ENCODE data around the gene MTCP1. TPM values are rescaled to one million over a fixed set of nuclear protein-coding genes. Genes with fewer than 3 reads are reported as not detected.

The MTCP1 gene
- total RNA-seq, 1 experiment from 2014 or later = 17.1 TPM

- no peaks in the 10 kb centered on the region for H3K27me3 Mint-ChIP-seq (ENCODE audit: unreplicated experiment)
- DNase-seq = no peak
- H3K36me3 Mint-ChIP-seq (ENCODE audit: insufficient read depth, unreplicated experiment) = peaks cover 4% of the 10 kb centered on the region
- H3K9me3 Mint-ChIP-seq (ENCODE audit: low read depth, unreplicated experiment) = no peaks in the 10 kb centered on the region
- no peak overlapping the region for H3K27ac Mint-ChIP-seq (ENCODE audit: unreplicated experiment)
- no TSS peak for BruUV-seq (replicated peaks)
- intact Hi-C loops (cut with micrococcal nuclease; ENCODE audit: unreplicated experiment) = no loop called here
- H3K4me3 Mint-ChIP-seq (ENCODE audit: low read depth, unreplicated experiment) = no peak overlapping the region
- H3K4me1 Mint-ChIP-seq (ENCODE audit: low read depth, unreplicated experiment) = no peaks in the 10 kb centered on the region
- CTCF ChIA-PET = no interaction called here
- TF ChIP-seq, protein P1, sequence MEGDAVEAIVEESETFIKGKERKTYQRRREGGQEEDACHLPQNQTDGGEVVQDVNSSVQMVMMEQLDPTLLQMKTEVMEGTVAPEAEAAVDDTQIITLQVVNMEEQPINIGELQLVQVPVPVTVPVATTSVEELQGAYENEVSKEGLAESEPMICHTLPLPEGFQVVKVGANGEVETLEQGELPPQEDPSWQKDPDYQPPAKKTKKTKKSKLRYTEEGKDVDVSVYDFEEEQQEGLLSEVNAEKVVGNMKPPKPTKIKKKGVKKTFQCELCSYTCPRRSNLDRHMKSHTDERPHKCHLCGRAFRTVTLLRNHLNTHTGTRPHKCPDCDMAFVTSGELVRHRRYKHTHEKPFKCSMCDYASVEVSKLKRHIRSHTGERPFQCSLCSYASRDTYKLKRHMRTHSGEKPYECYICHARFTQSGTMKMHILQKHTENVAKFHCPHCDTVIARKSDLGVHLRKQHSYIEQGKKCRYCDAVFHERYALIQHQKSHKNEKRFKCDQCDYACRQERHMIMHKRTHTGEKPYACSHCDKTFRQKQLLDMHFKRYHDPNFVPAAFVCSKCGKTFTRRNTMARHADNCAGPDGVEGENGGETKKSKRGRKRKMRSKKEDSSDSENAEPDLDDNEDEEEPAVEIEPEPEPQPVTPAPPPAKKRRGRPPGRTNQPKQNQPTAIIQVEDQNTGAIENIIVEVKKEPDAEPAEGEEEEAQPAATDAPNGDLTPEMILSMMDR (IDR thresholded peaks at IDR 0.05; ENCODE audit: unreplicated experiment) = no peak
Measured at GRCh38 chrX:155046129-155046810, 24.7 kb downstream of the MTCP1 start.

DNA sequence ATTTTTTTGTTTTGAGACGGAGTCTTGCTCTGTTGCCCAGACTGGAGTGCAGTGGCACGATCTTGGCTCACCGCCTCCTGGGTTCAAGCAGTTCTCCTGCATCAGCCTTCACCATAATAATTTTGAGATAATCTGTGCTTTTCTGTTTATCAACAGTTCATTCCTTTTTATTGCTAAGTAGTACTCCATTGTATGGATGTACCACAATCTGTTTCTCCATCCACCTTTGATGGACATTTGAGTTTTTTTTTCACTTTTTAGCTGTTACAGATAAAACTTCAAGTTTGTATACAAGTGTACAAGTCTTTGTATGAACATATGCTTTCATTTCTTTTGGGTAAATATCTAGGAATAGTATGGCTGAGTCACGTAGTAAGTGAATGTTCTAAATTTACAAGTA lies 35.2 kb downstream of the MTCP1 start:
- DNase-seq = no peak
- no peaks in the 10 kb centered on the region for H3K36me3 Mint-ChIP-seq (ENCODE audit: insufficient read depth, unreplicated experiment)
- no peaks in the 10 kb centered on the region for H3K27me3 Mint-ChIP-seq (ENCODE audit: unreplicated experiment)
- H3K4me1 Mint-ChIP-seq (ENCODE audit: low read depth, unreplicated experiment) = no peaks in the 10 kb centered on the region
- no peak overlapping the region for H3K4me3 Mint-ChIP-seq (ENCODE audit: low read depth, unreplicated experiment)
- BruUV-seq (replicated peaks) = no TSS peak
- TF ChIP-seq, protein P1 (IDR thresholded peaks at IDR 0.05; ENCODE audit: unreplicated experiment) = no peak
- intact Hi-C loops (cut with micrococcal nuclease; ENCODE audit: unreplicated experiment) = no loop called here
- H3K27ac Mint-ChIP-seq (ENCODE audit: unreplicated experiment) = no peak overlapping the region
- CTCF ChIA-PET = no interaction called here
- H3K9me3 Mint-ChIP-seq (ENCODE audit: low read depth, unreplicated experiment) = no peaks in the 10 kb centered on the region

- CTCF ChIA-PET = no interaction called here
- Mint-ChIP-seq H3K9me3 (ENCODE audit: low read depth, unreplicated experiment) (no peaks in the 10 kb centered on the region), H3K27ac (ENCODE audit: unreplicated experiment) (no peak overlapping the region), H3K4me1 (ENCODE audit: low read depth, unreplicated experiment) (peaks cover 9% of the 10 kb centered on the region), H3K4me3 (ENCODE audit: low read depth, unreplicated experiment) (no peak overlapping the region), H3K36me3 (ENCODE audit: insufficient read depth, unreplicated experiment) (peaks cover 22% of the 10 kb centered on the region), H3K27me3 (ENCODE audit: unreplicated experiment) (no peaks in the 10 kb centered on the region)
- BruUV-seq (replicated peaks) = no TSS peak
- intact Hi-C loops (cut with micrococcal nuclease; ENCODE audit: unreplicated experiment) = no loop called here
- TF ChIP-seq, protein P1 (IDR thresholded peaks at IDR 0.05; ENCODE audit: unreplicated experiment) = no peak
- no peak for DNase-seq
Measured at GRCh38 chrX:155031657-155032056, 39.3 kb downstream of the MTCP1 start.

GRCh38 chrX:155028877-155029291 lies 42.1 kb downstream of the MTCP1 start:
- no TSS peak for BruUV-seq (replicated peaks)
- Mint-ChIP-seq H3K4me3 (ENCODE audit: low read depth, unreplicated experiment) (peak overlapping the region; percentile 32), H3K27ac (ENCODE audit: unreplicated experiment) (peak overlapping the region; percentile 76), H3K4me1 (ENCODE audit: low read depth, unreplicated experiment) (peaks cover 20% of the 10 kb centered on the region), H3K27me3 (ENCODE audit: unreplicated experiment) (no peaks in the 10 kb centered on the region), H3K36me3 (ENCODE audit: insufficient read depth, unreplicated experiment) (peaks cover 26% of the 10 kb centered on the region), H3K9me3 (ENCODE audit: low read depth, unreplicated experiment) (no peaks in the 10 kb centered on the region)
- DNase-seq = no peak
- CTCF ChIA-PET = no interaction called here
- TF ChIP-seq, protein P1 (IDR thresholded peaks at IDR 0.05; ENCODE audit: unreplicated experiment) = no peak
- intact Hi-C loops (cut with micrococcal nuclease; ENCODE audit: unreplicated experiment) = loop anchor here (2.0 to 5.0 kb wide), 2 partner anchors 28 to 47 kb away; no protein-coding TSS in a partner anchor

All from Calu3 (cell line).